ENCODE measurements around the gene ATP2C2. TPM values are rescaled to one million over a fixed set of nuclear protein-coding genes. Genes with fewer than 3 reads are reported as not detected.

ATP2C2 gene
- total RNA-seq, 1 donor from 2014 or later = 6.8 TPM

DNA sequence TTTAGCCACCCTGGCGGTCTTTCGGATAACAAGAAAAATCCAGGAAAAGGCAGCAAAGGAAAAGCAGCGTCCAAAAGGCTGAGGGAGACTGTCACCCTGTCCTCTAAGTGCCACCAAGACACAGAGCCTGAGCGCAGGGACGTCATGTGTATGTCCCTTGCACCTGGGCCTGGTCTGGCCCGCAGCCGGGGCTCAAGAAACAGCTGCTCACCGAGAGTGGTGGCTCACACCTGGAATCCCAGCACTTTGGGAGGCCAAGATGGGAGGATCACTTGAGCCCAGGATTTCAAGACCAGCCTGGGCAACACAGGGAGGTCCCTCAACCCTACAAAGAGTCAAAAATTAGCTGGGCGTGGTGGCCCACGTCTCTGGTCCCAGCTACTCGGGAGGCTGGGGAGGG, 145.3 kb downstream of the ATP2C2 start:
- Mint-ChIP-seq H3K9me3 (ENCODE audit: low read depth) (no peaks in the 10 kb centered on the region), H3K27me3 (peaks cover 9% of the 10 kb centered on the region), H3K4me1 (ENCODE audit: low read depth) (peaks cover 7% of the 10 kb centered on the region), H3K27ac (no peak overlapping the region), H3K36me3 (ENCODE audit: insufficient read depth) (no peaks in the 10 kb centered on the region), H3K4me3 (ENCODE audit: low read depth) (no peak overlapping the region)
- DNase-seq (ENCODE audit: low spot score, unreplicated experiment) = no peak
- TF ChIP-seq, protein P1, sequence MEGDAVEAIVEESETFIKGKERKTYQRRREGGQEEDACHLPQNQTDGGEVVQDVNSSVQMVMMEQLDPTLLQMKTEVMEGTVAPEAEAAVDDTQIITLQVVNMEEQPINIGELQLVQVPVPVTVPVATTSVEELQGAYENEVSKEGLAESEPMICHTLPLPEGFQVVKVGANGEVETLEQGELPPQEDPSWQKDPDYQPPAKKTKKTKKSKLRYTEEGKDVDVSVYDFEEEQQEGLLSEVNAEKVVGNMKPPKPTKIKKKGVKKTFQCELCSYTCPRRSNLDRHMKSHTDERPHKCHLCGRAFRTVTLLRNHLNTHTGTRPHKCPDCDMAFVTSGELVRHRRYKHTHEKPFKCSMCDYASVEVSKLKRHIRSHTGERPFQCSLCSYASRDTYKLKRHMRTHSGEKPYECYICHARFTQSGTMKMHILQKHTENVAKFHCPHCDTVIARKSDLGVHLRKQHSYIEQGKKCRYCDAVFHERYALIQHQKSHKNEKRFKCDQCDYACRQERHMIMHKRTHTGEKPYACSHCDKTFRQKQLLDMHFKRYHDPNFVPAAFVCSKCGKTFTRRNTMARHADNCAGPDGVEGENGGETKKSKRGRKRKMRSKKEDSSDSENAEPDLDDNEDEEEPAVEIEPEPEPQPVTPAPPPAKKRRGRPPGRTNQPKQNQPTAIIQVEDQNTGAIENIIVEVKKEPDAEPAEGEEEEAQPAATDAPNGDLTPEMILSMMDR (IDR thresholded peaks at IDR 0.05; ENCODE audit: unreplicated experiment) = no peak

Other genes starting within 250 kb of the ATP2C2 start
- gene HSDL1, start 223.4 kb upstream of the ATP2C2 start, total RNA-seq = 43.8 and 47.7 TPM in 2 replicates
- 1.4 and 1.8 TPM in 2 replicates for gene DNAAF1, start 223.2 kb upstream of the ATP2C2 start, total RNA-seq
- gene TAF1C, start 181.5 kb upstream of the ATP2C2 start, total RNA-seq = 87.1 and 94.7 TPM in 2 replicates
- gene ADAD2, start 177.4 kb upstream of the ATP2C2 start, total RNA-seq = not detected in 2 replicates
- not detected in 2 replicates for gene KCNG4, start 128.5 kb upstream of the ATP2C2 start, total RNA-seq
- 0.09 and 0.24 TPM in 2 replicates for gene WFDC1, start 73.7 kb upstream of the ATP2C2 start, total RNA-seq
- gene MEAK7, start 136.1 kb downstream of the ATP2C2 start, total RNA-seq = 32.3 and 32.7 TPM in 2 replicates
- gene COTL1, start 249.5 kb downstream of the ATP2C2 start, total RNA-seq = 37.6 and 40.6 TPM in 2 replicates